ENCODE data around the gene PDX1. TPM values are rescaled to one million over a fixed set of nuclear protein-coding genes. Genes with fewer than 3 reads are reported as not detected.

The PDX1 gene
- total RNA-seq, 2 donors from 2014 or later: not detected

DNA sequence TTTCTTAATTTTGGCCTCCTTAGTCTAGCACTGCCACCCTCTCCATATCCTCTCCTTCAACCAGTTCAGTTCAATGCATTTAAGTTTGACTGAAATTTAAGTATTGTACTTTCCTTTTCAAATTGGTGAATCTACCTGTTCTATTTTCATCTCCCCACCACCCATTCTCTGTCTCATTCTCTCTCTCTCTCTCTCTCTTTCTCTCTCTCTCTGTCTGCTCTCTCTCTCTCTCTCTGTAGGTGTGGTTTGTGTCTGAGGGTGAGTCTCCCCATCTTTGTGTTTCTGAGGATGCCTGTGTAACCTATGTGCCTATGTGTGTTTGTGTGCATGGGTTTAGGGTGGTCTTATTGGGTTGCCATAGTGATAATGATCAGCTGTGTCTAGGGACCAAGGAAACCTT, 10.1 kb downstream of the PDX1 start:
- DNase-seq (ENCODE audit: low spot score): no peak
- Histone ChIP-seq H3K4me3 (no peak overlapping the region), H3K36me3 (no peaks in the 10 kb centered on the region), H3K9me3 (no peaks in the 10 kb centered on the region), H3K27me3 (replicated peaks; ENCODE audit: insufficient read depth) (peaks cover 50% of the 10 kb centered on the region), H3K4me1 (replicated peaks) (no peaks in the 10 kb centered on the region), H3K27ac (no peak overlapping the region)
- intact Hi-C loops (cut with DNase I): no loop called here
- TF ChIP-seq, protein P1, sequence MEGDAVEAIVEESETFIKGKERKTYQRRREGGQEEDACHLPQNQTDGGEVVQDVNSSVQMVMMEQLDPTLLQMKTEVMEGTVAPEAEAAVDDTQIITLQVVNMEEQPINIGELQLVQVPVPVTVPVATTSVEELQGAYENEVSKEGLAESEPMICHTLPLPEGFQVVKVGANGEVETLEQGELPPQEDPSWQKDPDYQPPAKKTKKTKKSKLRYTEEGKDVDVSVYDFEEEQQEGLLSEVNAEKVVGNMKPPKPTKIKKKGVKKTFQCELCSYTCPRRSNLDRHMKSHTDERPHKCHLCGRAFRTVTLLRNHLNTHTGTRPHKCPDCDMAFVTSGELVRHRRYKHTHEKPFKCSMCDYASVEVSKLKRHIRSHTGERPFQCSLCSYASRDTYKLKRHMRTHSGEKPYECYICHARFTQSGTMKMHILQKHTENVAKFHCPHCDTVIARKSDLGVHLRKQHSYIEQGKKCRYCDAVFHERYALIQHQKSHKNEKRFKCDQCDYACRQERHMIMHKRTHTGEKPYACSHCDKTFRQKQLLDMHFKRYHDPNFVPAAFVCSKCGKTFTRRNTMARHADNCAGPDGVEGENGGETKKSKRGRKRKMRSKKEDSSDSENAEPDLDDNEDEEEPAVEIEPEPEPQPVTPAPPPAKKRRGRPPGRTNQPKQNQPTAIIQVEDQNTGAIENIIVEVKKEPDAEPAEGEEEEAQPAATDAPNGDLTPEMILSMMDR (IDR thresholded peaks at IDR 0.05): no peak
- TF ChIP-seq POLR2AphosphoS5 (IDR thresholded peaks at IDR 0.05) (no peak), POLR2A (IDR thresholded peaks at IDR 0.05) (no peak)

DNA sequence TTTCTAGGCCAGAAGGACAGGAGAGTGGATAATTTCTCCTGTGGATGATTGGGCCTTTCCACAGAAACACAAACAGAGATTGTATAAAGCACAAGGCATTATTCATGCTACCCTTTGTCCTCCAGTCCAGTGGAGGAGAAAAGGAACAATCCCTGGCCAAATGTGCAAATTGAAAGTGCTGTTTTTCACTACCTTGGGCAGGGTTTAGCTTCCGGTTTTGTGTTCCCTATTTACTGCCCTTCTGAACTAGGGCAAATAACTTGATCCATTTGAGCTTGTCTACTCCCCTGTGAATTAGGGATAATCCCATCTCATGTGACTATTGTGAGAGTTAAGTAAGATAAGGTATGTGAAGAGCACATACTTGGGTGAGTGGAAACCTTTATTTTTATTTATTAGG, 13.3 kb downstream of the PDX1 start:
- H3K4me3 ChIP-seq: no peak overlapping the region
- H3K27ac ChIP-seq: no peak overlapping the region
- H3K27me3 ChIP-seq (replicated peaks; ENCODE audit: insufficient read depth): peaks cover 22% of the 10 kb centered on the region
- WGBS: 67% methylated on average over 1 of the region's 1 CpG
- H3K36me3 ChIP-seq: no peaks in the 10 kb centered on the region
- TF ChIP-seq POLR2A (IDR thresholded peaks at IDR 0.05): no peak
- TF ChIP-seq, protein P1 (IDR thresholded peaks at IDR 0.05): no peak
- no peak for TF ChIP-seq POLR2AphosphoS5 (IDR thresholded peaks at IDR 0.05)
- H3K4me1 ChIP-seq (replicated peaks): no peaks in the 10 kb centered on the region
- intact Hi-C loops (cut with DNase I): no loop called here
- H3K9me3 ChIP-seq: no peaks in the 10 kb centered on the region
- DNase-seq (ENCODE audit: low spot score): no peak

DNA sequence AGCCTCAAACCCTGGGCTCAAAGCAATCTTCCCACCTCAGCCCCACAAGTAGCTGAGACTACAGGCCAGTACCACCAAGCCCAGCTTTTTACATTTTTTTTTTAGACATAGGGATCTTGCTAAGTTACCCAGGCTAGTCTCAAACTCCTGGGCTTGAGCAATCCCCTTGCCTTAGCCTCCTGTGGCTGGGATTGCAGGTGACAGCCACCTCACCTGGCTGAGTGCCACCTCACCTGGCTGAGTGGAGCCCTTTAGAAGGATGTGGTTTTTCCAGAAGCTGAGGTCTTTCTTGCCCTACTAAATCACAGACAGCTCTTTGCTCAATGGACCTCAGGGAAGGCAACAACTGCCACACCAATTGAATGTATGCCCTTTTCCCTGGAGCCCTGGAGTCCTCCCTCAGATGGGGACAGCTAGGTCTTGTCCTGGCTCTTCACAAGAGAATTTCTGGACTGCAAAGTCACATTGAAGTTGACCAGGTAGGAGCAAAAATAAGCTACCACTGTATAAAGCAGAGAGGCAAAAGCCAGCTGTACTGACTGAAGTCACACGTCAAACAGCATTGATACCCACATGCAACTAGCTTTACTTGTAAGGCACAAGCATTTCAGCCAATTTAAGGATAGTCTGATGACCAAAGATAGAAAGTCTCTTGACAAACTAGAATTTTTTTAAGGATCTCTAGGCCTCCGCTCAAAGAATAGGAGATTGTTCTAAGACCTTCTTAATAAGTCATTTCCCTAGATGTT, 14.0 kb downstream of the PDX1 start:
- H3K36me3 ChIP-seq: no peaks in the 10 kb centered on the region
- H3K4me1 ChIP-seq (replicated peaks): no peaks in the 10 kb centered on the region
- no peak for DNase-seq (ENCODE audit: low spot score)
- H3K27ac ChIP-seq: no peak overlapping the region
- intact Hi-C loops (cut with DNase I): no loop called here
- H3K9me3 ChIP-seq: no peaks in the 10 kb centered on the region
- H3K4me3 ChIP-seq: no peak overlapping the region
- TF ChIP-seq POLR2AphosphoS5 (IDR thresholded peaks at IDR 0.05) (no peak), POLR2A (IDR thresholded peaks at IDR 0.05) (no peak)
- TF ChIP-seq, protein P1 (IDR thresholded peaks at IDR 0.05): no peak
- H3K27me3 ChIP-seq (replicated peaks; ENCODE audit: insufficient read depth): peaks cover 16% of the 10 kb centered on the region
- 75% methylated on average over 2 of the region's 2 CpGs for WGBS

DNA sequence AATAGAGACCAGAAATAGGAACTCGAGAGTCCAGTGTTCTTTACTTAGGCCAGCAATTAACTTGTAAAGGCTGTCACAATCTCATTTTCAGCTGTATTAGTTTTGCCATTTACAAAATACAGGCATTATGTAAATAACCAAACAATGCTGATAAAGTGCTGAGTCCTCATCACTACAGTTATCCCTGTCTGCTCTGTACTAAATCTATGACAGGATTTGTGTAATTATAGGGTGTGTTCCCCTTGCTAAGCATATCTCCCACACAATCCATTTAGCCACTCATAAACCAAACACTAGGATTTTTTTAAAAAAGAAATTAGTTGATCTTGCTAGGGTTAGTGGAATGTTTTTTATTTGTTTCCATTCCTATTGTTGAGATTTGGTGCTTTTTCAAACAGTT, 23.2 kb downstream of the PDX1 start:
- Histone ChIP-seq H3K4me1 (replicated peaks) (no peaks in the 10 kb centered on the region), H3K36me3 (no peaks in the 10 kb centered on the region), H3K27me3 (replicated peaks; ENCODE audit: insufficient read depth) (no peaks in the 10 kb centered on the region), H3K27ac (no peak overlapping the region), H3K9me3 (no peaks in the 10 kb centered on the region), H3K4me3 (no peak overlapping the region)
- 36% methylated on average over 1 of the region's 1 CpG for WGBS
- intact Hi-C loops (cut with DNase I): no loop called here
- no peak for TF ChIP-seq POLR2AphosphoS5 (IDR thresholded peaks at IDR 0.05)
- TF ChIP-seq, protein P1 (IDR thresholded peaks at IDR 0.05): no peak
- no peak for TF ChIP-seq POLR2A (IDR thresholded peaks at IDR 0.05)
- DNase-seq (ENCODE audit: low spot score): no peak
